GM23338 (cell line): Measurements from ENCODE around the gene UMOD. TPM values are rescaled to one million over a fixed set of nuclear protein-coding genes. Genes with fewer than 3 reads are reported as not detected.

Experiments used
- ATAC-seq: fragments of 200-7000 bp; cut with Tn5 transposase; 3 replicates; pipeline ENCODE4 v1.9.1; 2020
- DNase-seq: peaks from one replicate; pipeline ENCODE4 v3.0.0-alpha.2; 2015; ENCODE audit warnings: low spot score
- H2AFZ ChIP-seq: fragments of 200-600 bp; sonication (generic); 2 replicates; pipeline ENCODE4 v1.8.0; 2016; ENCODE audit warnings: antibody characterized with exemption, mild to moderate bottlenecking, moderate library complexity
- H3F3A ChIP-seq: fragments of 200-600 bp; sonication (generic); replicated peaks from 2 replicates; pipeline ENCODE4 v1.8.0; 2017; ENCODE audit warnings: antibody characterized with exemption, mixed run types, low read depth
- H3K27ac ChIP-seq: fragments of 200-600 bp; sonication (generic); 2 replicates; pipeline ENCODE4 v1.6.1; 2016; ENCODE audit warnings: low read depth
- H3K27me3 ChIP-seq: fragments of 200-600 bp; sonication (generic); 2 replicates; pipeline ENCODE4 v1.8.0; 2016; ENCODE audit warnings: mild to moderate bottlenecking, mixed run types, moderate library complexity; ENCODE audit not compliant: insufficient read depth
- H3K36me3 ChIP-seq: fragments of 200-600 bp; sonication (generic); 2 replicates; pipeline ENCODE4 v1.8.0; 2016; ENCODE audit warnings: mild to moderate bottlenecking; ENCODE audit not compliant: insufficient read depth
- H3K4me1 ChIP-seq: fragments of 200-600 bp; sonication (generic); 2 replicates; pipeline ENCODE4 v1.8.0; 2016; ENCODE audit warnings: mild to moderate bottlenecking, moderate library complexity; ENCODE audit not compliant: insufficient read depth
- H3K4me2 ChIP-seq: fragments of 200-600 bp; sonication (generic); 2 replicates; pipeline ENCODE4 v1.7.1; 2017; ENCODE audit warnings: mixed run types
- H3K4me3 ChIP-seq: fragments of 200-600 bp; sonication (generic); 2 replicates; pipeline ENCODE4 v1.6.1; 2016; ENCODE audit warnings: mixed run types
- H3K79me2 ChIP-seq: fragments of 200-600 bp; sonication (generic); replicated peaks from 2 replicates; pipeline ENCODE4 v1.8.0; 2017; ENCODE audit warnings: mild to moderate bottlenecking; ENCODE audit not compliant: insufficient read depth
- H3K9me2 ChIP-seq: fragments of 200-600 bp; sonication (generic); 2 replicates; pipeline ENCODE4 v1.8.0; 2017; ENCODE audit not compliant: insufficient read depth
- H4K20me1 ChIP-seq: fragments of 200-600 bp; sonication (generic); replicated peaks from 2 replicates; pipeline ENCODE4 v1.8.0; 2017; ENCODE audit warnings: mild to moderate bottlenecking; ENCODE audit not compliant: insufficient read depth
- H3K27ac Mint-ChIP-seq: 2 replicates; pipeline ENCODE4 v1.8.0; 2020; ENCODE audit warnings: inconsistent platforms, mild to moderate bottlenecking, moderate library complexity, mixed read lengths
- H3K27me3 Mint-ChIP-seq: 3 replicates; pipeline ENCODE4 v1.8.0; 2022; ENCODE audit warnings: low read depth, mild to moderate bottlenecking, moderate library complexity, mixed read lengths, inconsistent platforms; ENCODE audit not compliant: insufficient read depth, poor library complexity
- H3K36me3 Mint-ChIP-seq: 3 replicates; pipeline ENCODE4 v1.8.0; 2021; ENCODE audit warnings: low read depth, mild to moderate bottlenecking, inconsistent platforms, moderate library complexity, mixed read lengths
- H3K4me1 Mint-ChIP-seq: 3 replicates; pipeline ENCODE4 v1.8.0; 2020; ENCODE audit warnings: mild to moderate bottlenecking, inconsistent platforms, mixed read lengths
- H3K4me3 Mint-ChIP-seq: 3 replicates; pipeline ENCODE4 v1.8.0; 2021; ENCODE audit warnings: moderate library complexity, mild to moderate bottlenecking, inconsistent platforms, mixed read lengths
- H3K9me3 Mint-ChIP-seq: 3 replicates; pipeline ENCODE4 v1.8.0; 2020; ENCODE audit warnings: moderate library complexity, mild to moderate bottlenecking, inconsistent platforms, mixed read lengths
- CREB1 ChIP-seq: fragments of 250-450 bp; sonication (Bioruptor Pico); IDR thresholded peaks from 2 replicates; pipeline ENCODE4 v1.5.0; 2020; ENCODE audit warnings: low read depth, mild to moderate bottlenecking, moderate library complexity
- CTCF ChIP-seq, 2 experiments: fragments of 200-600 bp in 1 of 2; sonication (generic) in 1 of 2; conservative IDR thresholded peaks; 2 replicates each; pipeline versions ENCODE4 v1.5.1 to v1.6.1; 2016 to 2017; ENCODE audit warnings: antibody characterized with exemption in 2 of 2, low read depth in 2 of 2, mild to moderate bottlenecking in 2 of 2, moderate library complexity in 1 of 2
- ETS1 ChIP-seq: IDR thresholded peaks from 2 replicates; pipeline ENCODE4 v1.6.1; 2016; ENCODE audit warnings: antibody characterized with exemption
- EZH2 ChIP-seq: fragments of 200-600 bp; sonication (generic); IDR thresholded peaks from one replicate; pipeline ENCODE4 v1.8.0; 2017; ENCODE audit warnings: antibody characterized with exemption, mild to moderate bottlenecking, low read depth; ENCODE audit not compliant: unreplicated experiment
- EZH2phosphoT487 ChIP-seq: fragments of 200-600 bp; sonication (generic); IDR thresholded peaks from one replicate; pipeline ENCODE4 v1.8.1; 2018; ENCODE audit warnings: antibody characterized with exemption; ENCODE audit not compliant: unreplicated experiment
- JUNB ChIP-seq: IDR thresholded peaks from one replicate; pipeline ENCODE4 v1.6.1; 2016; ENCODE audit warnings: antibody characterized with exemption; ENCODE audit not compliant: unreplicated experiment
- NANOG ChIP-seq: IDR thresholded peaks from 2 replicates; pipeline ENCODE4 v1.6.1; 2016; ENCODE audit warnings: antibody characterized with exemption, borderline replicate concordance
- POLR2AphosphoS5 ChIP-seq: IDR thresholded peaks from 2 replicates; pipeline ENCODE4 v1.6.1; 2016; ENCODE audit warnings: antibody characterized with exemption, low read depth
- REST ChIP-seq: IDR thresholded peaks from one replicate; pipeline ENCODE4 v1.6.1; 2018; ENCODE audit warnings: antibody characterized with exemption; ENCODE audit not compliant: unreplicated experiment
- STAT1 ChIP-seq: IDR thresholded peaks from one replicate; pipeline ENCODE4 v1.6.1; 2016; ENCODE audit warnings: antibody characterized with exemption; ENCODE audit not compliant: unreplicated experiment
- ZNF114 ChIP-seq: fragments of 250-450 bp; sonication (Bioruptor Pico); IDR thresholded peaks from 2 replicates; pipeline ENCODE4 v1.5.0; 2020; ENCODE audit warnings: mild to moderate bottlenecking, moderate library complexity
- ZNF331 ChIP-seq: fragments of 250-450 bp; sonication (Bioruptor Pico); IDR thresholded peaks from 2 replicates; pipeline ENCODE4 v1.5.0; 2020; ENCODE audit warnings: low read depth, mild to moderate bottlenecking, moderate library complexity
- ZNF462 ChIP-seq: fragments of 250-450 bp; sonication (Bioruptor Pico); IDR thresholded peaks from 2 replicates; pipeline ENCODE4 v1.5.0; 2020; ENCODE audit warnings: mild to moderate bottlenecking, moderate library complexity
- polyA plus RNA-seq: library from polyadenylated mRNA; unstranded; fragments of >200 nt; fragmentation: Nextera tagmentation; extraction: Ambion mirVana; gene quantifications from 2 replicates; pipeline ENCODE4 v1.2.1, GENCODE V29; 2016
- total RNA-seq: library from RNA; depleted of rRNA; stranded (reverse); fragments of >200 nt; shearing (Covaris generic); gene quantifications from 2 replicates; pipeline ENCODE4 v1.2.3, GENCODE V29; 2014

UMOD gene
- total and polyA plus RNA-seq, 2 experiments from 2014 or later, result not detected

- Histone ChIP-seq H3K9me2 (peaks cover 3% of the 10 kb centered on the region; the same call in 1 of the 2 replicates), H3K4me2 (no peak overlapping the region), H3K4me1 (no peaks in the 10 kb centered on the region), H3K27ac (no peak overlapping the region), H2AFZ (no peak overlapping the region), H4K20me1 (no peaks in the 10 kb centered on the region), H3K27me3 (no peaks in the 10 kb centered on the region), H3F3A (no peaks in the 10 kb centered on the region), H3K36me3 (no peaks in the 10 kb centered on the region), H3K79me2 (no peaks in the 10 kb centered on the region), H3K4me3 (no peak overlapping the region)
- ATAC-seq (no peak), DNase-seq (no peak)
- no peaks in the 10 kb centered on the region for H3K9me3 Mint-ChIP-seq
- H3K36me3 Mint-ChIP-seq, result no peaks in the 10 kb centered on the region
- TF ChIP-seq JUNB (no peak), CTCF (conservative IDR thresholded peaks at IDR 0.05; ENCODE audit: low read depth in 2 of 2) (no peak), ETS1 (no peak), ZNF114 (CRISPR knock-in tag) (no peak), CREB1 (CRISPR knock-in tag) (no peak), STAT1 (no peak), ZNF462 (CRISPR knock-in tag) (no peak), POLR2AphosphoS5 (no peak), NANOG (no peak), ZNF331 (CRISPR knock-in tag) (no peak), REST (no peak), EZH2phosphoT487 (no peak), EZH2 (no peak)
- H3K27ac Mint-ChIP-seq, result no peak overlapping the region
- peaks cover 5% of the 10 kb centered on the region; the same call in 2 of the 3 replicates for H3K4me1 Mint-ChIP-seq
- no peaks in the 10 kb centered on the region for H3K27me3 Mint-ChIP-seq
- no peak overlapping the region for H3K4me3 Mint-ChIP-seq
Measured at GRCh38 chr16:20397468-20398074, 45.1 kb upstream of the UMOD start.
